K562 (cell line): ENCODE data around the gene CENPP. TPM values are rescaled to one million over a fixed set of nuclear protein-coding genes. Genes with fewer than 3 reads are reported as not detected.

ENCODE experiments used
- ATAC-seq: fragments of 200-7000 bp; cut with Tn5 transposase; 3 replicates; pipeline ENCODE4 v1.9.1; 2020; ENCODE audit warnings: moderate library complexity
- BruUV-seq: library from RNA; stranded (reverse); fragments of 400-500 nt; replicated peaks from 2 replicates; lab custom pipeline; 2021; lab: Mats Ljungman, UMichigan
- CTCF ChIA-PET: fragments of 300-600 bp; formaldehyde crosslinking; extraction: SDS; loops from one replicate; lab custom pipeline; 2021; ENCODE audit warnings: low intra/inter-chr PET ratio; lab: Yijun Ruan, JAX
- POLR2A ChIA-PET: fragments of 300-600, 350-650 bp; sonication (Branson Sonifier 250); formaldehyde crosslinking; extraction: SDS; loops from one replicate; lab custom pipeline; 2021; ENCODE audit warnings: antibody characterized with exemption, inconsistent platforms; lab: Yijun Ruan, JAX
- DNase-seq, 4 experiments: peaks; one replicate each; pipeline versions ENCODE4 v3.0.0 to v3.0.0-alpha.2; 2011 to 2018; ENCODE audit warnings: low spot score in 3 of 4, mixed read lengths in 3 of 4; ENCODE audit errors: extremely low read depth in 1 of 4
- FAIRE-seq: peaks from 2 replicates; lab custom pipeline; 2011; peaks lifted over from hg19 to GRCh38; lab: Jason Lieb, UNC
- H2AFZ ChIP-seq: 2 replicates; pipeline ENCODE4 v1.6.0; 2011; ENCODE audit warnings: low read depth, low read length, control low read depth, inconsistent platforms
- H3K27ac ChIP-seq: fragments of 200-600 bp; 3 replicates; pipeline ENCODE4 v1.8.0; 2011; ENCODE audit warnings: low read depth, mild to moderate bottlenecking, control low read depth, inconsistent platforms, low read length, moderate library complexity, mixed read lengths; ENCODE audit errors: extremely low read depth
- H3K27me3 ChIP-seq, 2 experiments: fragments of 300-600 bp in 1 of 2; 2 replicates in 1 of 2; 3 replicates in 1 of 2; pipeline versions ENCODE4 v1.6.0 to v1.8.0; 2011; ENCODE audit warnings: inconsistent platforms in 2 of 2, low read length in 2 of 2, mild to moderate bottlenecking in 1 of 2, mixed read lengths in 1 of 2, moderate library complexity in 1 of 2; ENCODE audit not compliant: control insufficient read depth in 2 of 2, insufficient read depth in 2 of 2
- H3K36me3 ChIP-seq: fragments of 300-600 bp; 3 replicates; pipeline ENCODE4 v1.8.0; 2011; ENCODE audit warnings: mild to moderate bottlenecking, low read length, inconsistent platforms; ENCODE audit not compliant: control insufficient read depth, insufficient read depth
- H3K4me1 ChIP-seq, 2 experiments: fragments of 200-600 bp in 1 of 2; replicated peaks in 1 of 2; 2 replicates in 1 of 2; 3 replicates in 1 of 2; pipeline versions ENCODE4 v1.5.1 to v1.8.0; 2011; ENCODE audit warnings: inconsistent platforms in 2 of 2, low read length in 2 of 2, mild to moderate bottlenecking in 1 of 2, mixed read lengths in 1 of 2, moderate library complexity in 1 of 2; ENCODE audit not compliant: control insufficient read depth in 2 of 2, insufficient read depth in 2 of 2
- H3K4me2 ChIP-seq: 2 replicates; pipeline ENCODE4 v1.6.1; 2011; ENCODE audit warnings: low read length, control low read depth, inconsistent platforms, mixed read lengths; ENCODE audit not compliant: insufficient read depth
- H3K4me3 ChIP-seq: fragments of 200-600 bp; sonication (generic), shearing (Covaris generic); 2 replicates; pipeline ENCODE4 v1.5.1; 2016; ENCODE audit warnings: control low read depth, inconsistent platforms
- H3K79me2 ChIP-seq: fragments of 200-600 bp; 3 replicates; pipeline ENCODE4 v1.8.0; 2011; ENCODE audit warnings: low read length, inconsistent platforms; ENCODE audit not compliant: control insufficient read depth, insufficient read depth
- H3K9ac ChIP-seq, 2 experiments: 2 replicates each; pipeline versions ENCODE4 v1.6.0 to v1.6.1; 2011; ENCODE audit warnings: low read depth in 2 of 2, low read length in 2 of 2, control low read depth in 1 of 2, inconsistent platforms in 1 of 2, mild to moderate bottlenecking in 1 of 2, mixed read lengths in 1 of 2; ENCODE audit not compliant: insufficient read depth in 1 of 2
- H3K9me1 ChIP-seq: one replicate; pipeline ENCODE4 v1.6.0; 2011; ENCODE audit warnings: inconsistent platforms, mild to moderate bottlenecking, low read length, moderate library complexity; ENCODE audit not compliant: control insufficient read depth, insufficient read depth
- H3K9me3 ChIP-seq: replicated peaks from 2 replicates; pipeline ENCODE4 v1.5.1; 2011; ENCODE audit warnings: low read depth, low read length, inconsistent platforms; ENCODE audit not compliant: control insufficient read depth, insufficient read depth
- H4K20me1 ChIP-seq: replicated peaks from 2 replicates; pipeline ENCODE4 v1.6.1; 2011; ENCODE audit warnings: low read length, inconsistent platforms, mixed read lengths; ENCODE audit not compliant: control insufficient read depth, insufficient read depth
- ARID3B ChIP-seq: fragments of 250-450 bp; sonication (Bioruptor Pico); IDR thresholded peaks from 2 replicates; pipeline ENCODE4 v1.4.0; 2020; ENCODE audit warnings: borderline replicate concordance
- ATF1 ChIP-seq, 2 experiments: fragments of 450-650 bp in 1 of 2; IDR thresholded peaks; 2 replicates each; pipeline ENCODE4 v1.6.1; 2016; ENCODE audit warnings: missing compliant biosample characterization in 1 of 2, missing genetic modification characterization in 1 of 2
- C11orf30 ChIP-seq: fragments of 450-650 bp; IDR thresholded peaks from 2 replicates; pipeline ENCODE4 v1.6.1; 2016; ENCODE audit warnings: low read depth, mild to moderate bottlenecking
- GTF2E2 ChIP-seq: fragments of 200-800 bp; sonication (Bioruptor generic); IDR thresholded peaks from 2 replicates; pipeline ENCODE4 v1.6.1; 2016; ENCODE audit warnings: missing genetic modification characterization, missing compliant biosample characterization
- HDGF ChIP-seq: fragments of 450-650 bp; IDR thresholded peaks from 2 replicates; pipeline ENCODE4 v1.6.1; 2016
- MCM2 ChIP-seq: fragments of 450-650 bp; IDR thresholded peaks from 2 replicates; pipeline ENCODE4 v1.6.1; 2017; ENCODE audit warnings: low read depth, mild to moderate bottlenecking
- POLR2H ChIP-seq: IDR thresholded peaks from 2 replicates; pipeline ENCODE4 v1.6.1; 2016; ENCODE audit warnings: missing genetic modification characterization, low read depth, mild to moderate bottlenecking, control low read depth, missing compliant biosample characterization, moderate library complexity
- SLC30A9 ChIP-seq: fragments of 250-450 bp; sonication (Bioruptor Pico); IDR thresholded peaks from 2 replicates; pipeline ENCODE4 v1.8.0; 2022; ENCODE audit warnings: mild to moderate bottlenecking, moderate library complexity
- SMAD3 ChIP-seq: fragments of 450-650 bp; formaldehyde crosslinking; conservative IDR thresholded peaks from 2 replicates; pipeline ENCODE4 v1.4.0; 2020; ENCODE audit warnings: mild to moderate bottlenecking
- TAL1 ChIP-seq: fragments of 450-650 bp; IDR thresholded peaks from 2 replicates; pipeline ENCODE4 v1.6.1; 2016; ENCODE audit warnings: mild to moderate bottlenecking
- XRCC3 ChIP-seq: fragments of 450-650 bp; IDR thresholded peaks from 2 replicates; pipeline ENCODE4 v1.6.1; 2017; ENCODE audit warnings: mild to moderate bottlenecking, moderate library complexity
- ZNF274 ChIP-seq: IDR thresholded peaks from 2 replicates; pipeline ENCODE4 v1.6.1; 2011; ENCODE audit warnings: low read depth, mild to moderate bottlenecking, low read length, moderate library complexity, borderline replicate concordance
- ZNF316 ChIP-seq: fragments of 450-650 bp; IDR thresholded peaks from 2 replicates; pipeline ENCODE4 v1.6.1; 2016
- WGBS: fragments of 100-300 bp; shearing (Covaris generic); methylation state at CpG from one replicate; pipeline ENCODE4 v1.1.6; 2016; ENCODE audit warnings: low coverage, mixed read lengths; ENCODE audit not compliant: insufficient coverage; ENCODE audit errors: missing lambda C conversion rate; 5-methylcytosine and 5-hydroxymethylcytosine counted together
- in situ Hi-C: fragments of 300-500 bp; cut with MboI; formaldehyde crosslinking; loops from 4 replicates; pipeline ENCODE4 v1.15.0; 2018; ENCODE audit warnings: inconsistent platforms, mixed read lengths
- intact Hi-C: fragments of 100-400 bp; cut with micrococcal nuclease; formaldehyde crosslinking; loops from 2 replicates; pipeline ENCODE4 v1.14.2; 2022
- polyA plus RNA-seq, 8 experiments: library from polyadenylated mRNA; depleted of rRNA in 4 of 8; stranded (reverse) in 5 of 8; unstranded in 3 of 8; fragments of >200 nt; fragmentation: Nextera tagmentation in 2 of 8; fragmentation: Illumina TruSeq in 1 of 8; extraction: Ambion mirVana in 2 of 8; extraction: Trizol in 1 of 8; gene quantifications; 2 replicates each; pipeline versions ENCODE4 v1.2.1 to v1.2.3, GENCODE V29; 2011 to 2014; ENCODE audit warnings: inconsistent platforms in 1 of 8, missing spikeins in 1 of 8
- total RNA-seq, 7 experiments: library from RNA; depleted of rRNA in 6 of 7; stranded (reverse); fragments of >200 nt in 6 of 7; fragmentation: Illumina TruSeq in 2 of 7; extraction: Trizol in 2 of 7; gene quantifications; 2 replicates each; pipeline versions ENCODE4 v1.2.1 to v1.2.3, GENCODE V29; 2011 to 2021; ENCODE audit warnings: low replicate concordance in 1 of 7

CENPP gene
- total and polyA plus RNA-seq, 9 of the 15 experiments (the other 6 are each of a cell fraction or from before 2014, with no cell fraction given), result 8.0 to 28.5 (median 17.9) TPM

GRCh38 chr9:92550765-92551164 lies 225.0 kb downstream of the CENPP start:
- no peak; the same call in 2 of the 3 replicates for ATAC-seq
- no peak overlapping the region for H3K4me3 ChIP-seq
- intact Hi-C loops, result no loop called here
- ChIA-PET CTCF (no interaction called here), POLR2A (interaction anchor here (0.6 kb wide), 1 partner anchor 1246 kb away, joined by 3 read pairs; no protein-coding TSS in a partner anchor)
- in situ Hi-C loops, result no loop called here
- DNase-seq, result no peak
- H4K20me1 ChIP-seq, result no peaks in the 10 kb centered on the region
- no peaks in the 10 kb centered on the region for H3K27me3 ChIP-seq
- no peaks in the 10 kb centered on the region; a peak in 1 of 5 replicates for H3K4me1 ChIP-seq
- 78% methylated on average over 2 of the region's 2 CpGs for WGBS
- no peak overlapping the region for H3K27ac ChIP-seq
- no peaks in the 10 kb centered on the region for H3K79me2 ChIP-seq
- BruUV-seq, result no TSS peak
- no peaks in the 10 kb centered on the region for H3K36me3 ChIP-seq
- FAIRE-seq, result no peak
- H3K4me2 ChIP-seq, result no peak overlapping the region
- H2AFZ ChIP-seq, result no peak overlapping the region
- no peaks in the 10 kb centered on the region for H3K9me1 ChIP-seq
- no peaks in the 10 kb centered on the region for H3K9me3 ChIP-seq
- TF ChIP-seq SLC30A9 (CRISPR knock-in tag), result no peak
- no peak for TF ChIP-seq ATF1 (CRISPR knock-in tag; IDR thresholded peaks at IDR 0.05)
- TF ChIP-seq ATF1 (tag; IDR thresholded peaks at IDR 0.05), result no peak
- no peak overlapping the region for H3K9ac ChIP-seq

- Histone ChIP-seq H3K36me3 (no peaks in the 10 kb centered on the region), H3K79me2 (no peaks in the 10 kb centered on the region), H3K4me3 (no peak overlapping the region), H3K9me3 (no peaks in the 10 kb centered on the region), H3K9me1 (no peaks in the 10 kb centered on the region), H3K9ac (peak overlapping the region; percentile 1 to 78; a peak in 2 of 4 replicates), H4K20me1 (no peaks in the 10 kb centered on the region), H2AFZ (peak overlapping the region; percentile 74; the same call in 1 of the 2 replicates), H3K27me3 (no peaks in the 10 kb centered on the region), H3K4me1 (peaks cover 11 to 16% of the 10 kb centered on the region in 2 experiments; a peak in 3 of 5 replicates), H3K4me2 (no peak overlapping the region; the same call in 1 of the 2 replicates), H3K27ac (no peak overlapping the region)
- DNase-seq (no peak), FAIRE-seq (no peak), ATAC-seq (no peak)
- CTCF ChIA-PET, result no interaction called here
- WGBS, result 68% methylated on average over 15 of the region's 16 CpGs
- in situ Hi-C loops (no loop called here), intact Hi-C loops (no loop called here)
- POLR2A ChIA-PET, result interaction anchor here (1.0 to 1.4 kb wide), 2 partner anchors 9 to 10 kb away, joined by 3 read pairs; no protein-coding TSS in a partner anchor
- BruUV-seq, result no TSS peak
- no peak for TF ChIP-seq HDGF
- TF ChIP-seq ZNF316, result peak; percentile 25; the same call in 1 of the 2 replicates
- peak; percentile 56; the same call in 1 of the 2 replicates for TF ChIP-seq C11orf30
- no peak for TF ChIP-seq ARID3B
- no peak for TF ChIP-seq XRCC3
- no peak for TF ChIP-seq ZNF274
- no peak for TF ChIP-seq TAL1
- TF ChIP-seq GTF2E2 (tag), result no peak
- no peak for TF ChIP-seq MCM2
- no peak for TF ChIP-seq POLR2H (tag)
- no peak for TF ChIP-seq SMAD3 (CRISPR knock-in tag)
These were observed 233.0 kb downstream of the CENPP start for GRCh38 chr9:92558612-92559374.
